GM10266 (cell line): ENCODE results near the gene PON3.

Experiments used
- DNase-seq: peaks from one replicate; pipeline ENCODE4 v3.0.0; 2012; ENCODE audit errors: extremely low spot score
- TF ChIP-seq, protein P1 (sequence below): IDR thresholded peaks from 2 replicates; pipeline ENCODE4 v1.5.1; 2012; ENCODE audit warnings: mild to moderate bottlenecking, low read depth; ENCODE audit not compliant: control insufficient read depth, insufficient read depth; ENCODE audit errors: missing control alignments

PON3 gene

DNA sequence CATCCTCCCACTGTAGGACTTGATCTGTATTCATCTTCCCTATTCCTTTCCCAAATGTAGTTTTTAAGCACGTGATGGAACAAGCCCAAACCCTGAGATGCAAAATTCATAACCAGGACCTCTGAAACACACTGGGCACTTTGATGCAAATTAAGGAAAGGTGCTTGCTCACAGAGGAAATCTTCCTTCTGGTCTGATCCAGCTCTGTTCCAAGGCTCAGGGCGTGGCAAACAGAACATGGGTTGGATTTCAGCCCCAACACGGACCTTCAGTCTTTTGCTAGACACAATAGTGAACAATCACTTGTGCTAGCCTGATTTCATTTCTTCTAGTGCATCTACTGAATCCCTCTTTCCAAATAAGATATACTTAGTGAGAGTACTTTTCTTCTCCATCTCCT, 27.9 kb downstream of the PON3 start:
- DNase-seq: no peak
- TF ChIP-seq, protein P1, sequence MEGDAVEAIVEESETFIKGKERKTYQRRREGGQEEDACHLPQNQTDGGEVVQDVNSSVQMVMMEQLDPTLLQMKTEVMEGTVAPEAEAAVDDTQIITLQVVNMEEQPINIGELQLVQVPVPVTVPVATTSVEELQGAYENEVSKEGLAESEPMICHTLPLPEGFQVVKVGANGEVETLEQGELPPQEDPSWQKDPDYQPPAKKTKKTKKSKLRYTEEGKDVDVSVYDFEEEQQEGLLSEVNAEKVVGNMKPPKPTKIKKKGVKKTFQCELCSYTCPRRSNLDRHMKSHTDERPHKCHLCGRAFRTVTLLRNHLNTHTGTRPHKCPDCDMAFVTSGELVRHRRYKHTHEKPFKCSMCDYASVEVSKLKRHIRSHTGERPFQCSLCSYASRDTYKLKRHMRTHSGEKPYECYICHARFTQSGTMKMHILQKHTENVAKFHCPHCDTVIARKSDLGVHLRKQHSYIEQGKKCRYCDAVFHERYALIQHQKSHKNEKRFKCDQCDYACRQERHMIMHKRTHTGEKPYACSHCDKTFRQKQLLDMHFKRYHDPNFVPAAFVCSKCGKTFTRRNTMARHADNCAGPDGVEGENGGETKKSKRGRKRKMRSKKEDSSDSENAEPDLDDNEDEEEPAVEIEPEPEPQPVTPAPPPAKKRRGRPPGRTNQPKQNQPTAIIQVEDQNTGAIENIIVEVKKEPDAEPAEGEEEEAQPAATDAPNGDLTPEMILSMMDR: no peak

DNA sequence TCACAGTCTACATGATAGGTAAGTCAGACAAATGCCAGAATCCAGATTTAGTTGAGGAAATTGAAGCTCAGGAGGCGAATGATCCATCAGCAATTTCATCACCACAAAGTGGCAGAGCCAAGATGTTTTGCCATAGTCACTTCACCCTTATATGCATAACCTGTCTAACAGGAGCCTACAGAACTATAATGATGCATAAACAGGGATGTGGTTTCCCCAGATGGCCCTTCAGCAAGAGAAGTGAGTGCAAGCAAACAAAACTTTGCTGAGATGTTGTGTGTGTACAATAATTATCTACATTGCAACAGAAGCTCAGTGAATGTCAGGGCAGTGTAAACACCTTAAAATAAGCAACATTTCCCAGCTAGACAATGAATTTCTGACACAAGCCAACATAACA, 28.6 kb downstream of the PON3 start:
- no peak for DNase-seq
- TF ChIP-seq, protein P1: no peak

DNA sequence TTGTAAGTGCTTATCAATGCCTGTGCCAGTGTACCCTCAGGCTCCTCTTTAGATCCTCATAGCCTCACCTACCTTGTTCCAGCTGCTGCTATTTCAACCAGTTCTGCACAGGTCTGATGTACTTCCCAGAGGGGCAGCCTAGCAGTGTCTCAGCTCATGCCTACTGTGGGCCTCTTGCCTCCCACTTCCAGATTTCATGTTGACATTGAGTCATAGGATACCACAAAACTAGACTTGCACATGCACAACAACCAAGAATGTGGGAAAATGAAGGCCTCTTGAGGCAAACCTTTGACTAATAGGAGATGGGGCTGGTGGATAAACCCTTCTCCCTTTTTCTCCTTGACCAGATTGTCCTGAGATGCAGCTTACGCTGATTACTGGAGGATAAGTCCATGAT, 31.0 kb downstream of the PON3 start:
- TF ChIP-seq, protein P1: no peak
- DNase-seq: no peak

DNA sequence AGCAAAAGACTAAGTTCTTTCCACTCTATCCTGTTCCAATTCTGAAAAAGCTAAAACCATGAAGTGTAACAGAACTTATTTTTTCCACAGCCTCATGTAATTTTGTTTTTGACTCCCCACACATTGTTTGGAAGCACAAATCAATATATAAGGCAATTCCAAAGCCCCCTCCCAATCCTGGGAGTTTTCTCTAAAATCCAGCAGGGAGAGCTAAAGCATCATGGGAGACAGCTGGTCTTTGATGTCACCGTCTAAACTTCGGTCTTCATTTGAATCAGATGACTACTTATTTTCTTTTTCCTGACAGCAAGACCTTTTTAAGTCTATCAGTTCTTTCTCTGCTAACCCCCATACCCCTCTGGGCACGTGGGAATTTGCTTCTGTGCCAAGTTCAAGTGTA, 38.6 kb downstream of the PON3 start:
- no peak for DNase-seq
- TF ChIP-seq, protein P1: no peak

DNA sequence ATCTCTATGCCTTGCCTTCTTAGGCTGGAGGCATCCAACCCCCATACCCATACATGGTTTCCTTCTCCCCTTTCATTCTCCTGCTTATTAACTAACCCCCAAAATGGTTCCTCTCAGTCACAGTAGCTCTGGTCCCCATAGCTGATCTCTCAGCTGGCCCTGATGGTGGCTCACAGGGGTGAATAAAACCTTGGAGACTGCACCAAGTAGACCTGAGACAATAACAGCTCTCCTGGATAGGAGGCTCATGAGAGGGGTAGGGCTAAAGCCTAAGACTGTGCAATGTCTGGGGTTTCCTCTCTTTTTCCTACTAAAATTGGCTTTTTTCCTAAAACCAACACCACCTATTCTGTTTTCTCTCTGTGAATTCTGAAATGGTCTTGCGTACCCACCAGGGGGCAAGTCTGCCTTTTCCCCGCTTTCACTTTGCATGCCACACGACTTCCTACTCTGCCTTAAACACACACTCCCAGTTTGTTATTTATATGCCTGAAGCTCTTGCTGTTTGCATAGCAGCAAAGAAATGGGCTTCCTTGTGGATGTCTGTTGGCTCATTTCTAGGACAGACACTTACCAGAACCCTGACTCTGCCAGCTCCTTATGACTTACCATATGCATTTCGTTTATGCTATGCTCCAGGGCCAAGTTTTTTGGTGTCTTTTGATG, 53.4 kb downstream of the PON3 start:
- DNase-seq: no peak
- TF ChIP-seq, protein P1: no peak

DNA sequence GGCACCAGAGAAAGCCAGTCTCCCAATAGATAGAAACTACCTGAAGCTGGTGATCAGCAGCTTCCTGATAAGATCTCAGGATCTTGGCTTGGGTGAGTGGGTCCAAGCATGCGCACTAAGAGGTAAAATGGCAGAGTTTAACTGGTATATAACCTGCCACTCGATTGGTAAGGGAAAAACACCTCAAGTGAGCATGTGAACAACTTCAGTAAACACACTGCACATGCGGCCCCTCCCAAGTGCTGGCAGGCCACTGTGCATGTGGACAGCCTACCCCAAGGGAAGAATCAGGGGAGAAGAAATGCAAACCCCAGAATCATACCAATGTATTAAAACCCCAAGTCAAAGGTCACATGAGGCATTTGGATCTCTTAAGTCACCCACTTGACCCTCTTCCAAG, 54.1 kb downstream of the PON3 start:
- DNase-seq: no peak
- TF ChIP-seq, protein P1: no peak

DNA sequence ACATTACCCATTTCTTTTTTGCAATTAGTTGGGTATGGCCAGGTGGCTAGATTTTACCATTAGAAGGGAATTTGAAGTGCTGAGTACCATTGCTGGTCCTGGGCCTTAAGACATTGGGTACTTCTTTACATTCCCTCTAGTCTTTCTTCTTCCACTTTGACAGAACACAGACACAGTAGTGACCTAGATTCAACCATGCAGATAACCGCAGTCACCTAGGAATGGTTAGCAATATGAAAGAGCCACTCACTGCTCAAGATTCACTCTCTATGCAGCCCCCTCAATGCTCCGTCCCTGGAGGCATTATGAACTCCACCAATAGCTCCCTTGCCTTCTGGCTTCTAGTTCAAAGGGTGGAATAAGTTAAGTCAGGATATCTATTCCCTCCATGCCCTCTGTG, 55.7 kb downstream of the PON3 start:
- TF ChIP-seq, protein P1: no peak
- no peak for DNase-seq
